Thoracic aorta (tissue), 2 donors: Measurements from ENCODE around the gene CD24. TPM values are rescaled to one million over a fixed set of nuclear protein-coding genes. Genes with fewer than 3 reads are reported as not detected.

Source experiments
- ATAC-seq: fragments of 150-250 bp; one replicate; pipeline ENCODE4 v1.8.0; 2017; ENCODE audit warnings: low read depth; ENCODE audit not compliant: insufficient number of reproducible peaks, low FRiP score
- DNase-seq: peaks from one replicate; pipeline ENCODE4 v3.0.0-alpha.2; 2020; ENCODE audit warnings: low spot score
- H3K27ac ChIP-seq, 2 donors: fragments of 200-600 bp; sonication (generic); 1 replicate in 1 of 2; 2 replicates in 1 of 2; pipeline ENCODE4 v1.5.1; 2016; ENCODE audit warnings: mild to moderate bottlenecking in 2 of 2, moderate library complexity in 2 of 2
- H3K27me3 ChIP-seq: fragments of 200-600 bp; sonication (generic); replicated peaks from 2 replicates; pipeline ENCODE4 v1.6.0; 2016; ENCODE audit warnings: mild to moderate bottlenecking; ENCODE audit not compliant: insufficient read depth
- H3K36me3 ChIP-seq: fragments of 200-600 bp; sonication (generic); one replicate; pipeline ENCODE4 v1.5.1; 2016
- H3K4me1 ChIP-seq, 2 donors: fragments of 200-600 bp; sonication (generic); 1 replicate in 1 of 2; 2 replicates in 1 of 2; pipeline versions ENCODE4 v1.5.1 to v1.6.0; 2016; ENCODE audit warnings: low read depth in 2 of 2, mild to moderate bottlenecking in 1 of 2; ENCODE audit not compliant: control insufficient read depth in 1 of 2
- H3K4me3 ChIP-seq: fragments of 200-600 bp; sonication (generic); 2 replicates; pipeline ENCODE4 v1.5.1; 2016; ENCODE audit warnings: mild to moderate bottlenecking
- H3K9me3 ChIP-seq: fragments of 200-600 bp; sonication (generic); 2 replicates; pipeline ENCODE4 v1.5.1; 2016
- total RNA-seq, 2 donors: library from RNA; depleted of rRNA; stranded (reverse); fragments of >200 nt; gene quantifications; one replicate each; pipeline versions ENCODE4 v1.1.0 to v1.2.3, GENCODE V29; 2016
- TF ChIP-seq, protein P1 (sequence below): fragments of 200-600 bp; sonication (generic); IDR thresholded peaks from one replicate; pipeline ENCODE4 v1.5.1; 2019; ENCODE audit warnings: antibody characterized with exemption

Gene CD24
- total RNA-seq, 2 donors from 2014 or later, result 0.95 to 6.6 TPM

DNA sequence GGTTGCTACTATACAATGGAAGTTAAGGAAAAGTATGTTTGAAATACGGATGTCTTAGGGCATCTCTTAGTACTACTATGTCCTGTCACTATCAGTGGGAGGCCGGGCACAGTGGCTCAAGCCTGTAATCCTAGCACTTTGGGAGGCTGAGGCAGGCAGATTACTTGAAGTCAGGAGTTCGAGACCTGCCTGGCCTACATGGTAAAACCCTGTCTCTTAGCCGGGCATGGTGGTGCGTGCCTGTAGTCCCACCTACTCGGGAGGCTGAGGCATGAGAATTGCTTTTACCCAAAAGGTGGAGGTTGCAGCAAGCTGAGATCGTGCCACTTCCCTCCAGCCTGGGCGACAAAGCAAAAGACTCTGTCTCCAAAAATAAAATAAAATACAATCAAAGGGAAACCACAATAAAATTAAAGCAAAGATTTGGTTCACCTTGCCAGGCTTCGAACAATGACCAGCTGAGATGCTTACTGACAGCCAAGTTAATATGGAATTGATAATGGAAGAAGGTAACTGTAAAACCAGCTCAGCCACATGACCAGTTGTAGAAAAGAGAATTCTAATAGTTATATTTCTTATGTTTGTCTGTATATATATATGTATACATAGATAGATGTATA is 6.5 kb downstream of the CD24 start:
- no peaks in the 10 kb centered on the region for H3K9me3 ChIP-seq
- ATAC-seq (no peak), DNase-seq (no peak)
- H3K27me3 ChIP-seq, result no peaks in the 10 kb centered on the region
- H3K4me3 ChIP-seq, result no peak overlapping the region
- H3K4me1 ChIP-seq, result no peaks in the 10 kb centered on the region
- TF ChIP-seq, protein P1, sequence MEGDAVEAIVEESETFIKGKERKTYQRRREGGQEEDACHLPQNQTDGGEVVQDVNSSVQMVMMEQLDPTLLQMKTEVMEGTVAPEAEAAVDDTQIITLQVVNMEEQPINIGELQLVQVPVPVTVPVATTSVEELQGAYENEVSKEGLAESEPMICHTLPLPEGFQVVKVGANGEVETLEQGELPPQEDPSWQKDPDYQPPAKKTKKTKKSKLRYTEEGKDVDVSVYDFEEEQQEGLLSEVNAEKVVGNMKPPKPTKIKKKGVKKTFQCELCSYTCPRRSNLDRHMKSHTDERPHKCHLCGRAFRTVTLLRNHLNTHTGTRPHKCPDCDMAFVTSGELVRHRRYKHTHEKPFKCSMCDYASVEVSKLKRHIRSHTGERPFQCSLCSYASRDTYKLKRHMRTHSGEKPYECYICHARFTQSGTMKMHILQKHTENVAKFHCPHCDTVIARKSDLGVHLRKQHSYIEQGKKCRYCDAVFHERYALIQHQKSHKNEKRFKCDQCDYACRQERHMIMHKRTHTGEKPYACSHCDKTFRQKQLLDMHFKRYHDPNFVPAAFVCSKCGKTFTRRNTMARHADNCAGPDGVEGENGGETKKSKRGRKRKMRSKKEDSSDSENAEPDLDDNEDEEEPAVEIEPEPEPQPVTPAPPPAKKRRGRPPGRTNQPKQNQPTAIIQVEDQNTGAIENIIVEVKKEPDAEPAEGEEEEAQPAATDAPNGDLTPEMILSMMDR, result no peak
- no peak overlapping the region for H3K27ac ChIP-seq
- H3K36me3 ChIP-seq, result no peaks in the 10 kb centered on the region

DNA sequence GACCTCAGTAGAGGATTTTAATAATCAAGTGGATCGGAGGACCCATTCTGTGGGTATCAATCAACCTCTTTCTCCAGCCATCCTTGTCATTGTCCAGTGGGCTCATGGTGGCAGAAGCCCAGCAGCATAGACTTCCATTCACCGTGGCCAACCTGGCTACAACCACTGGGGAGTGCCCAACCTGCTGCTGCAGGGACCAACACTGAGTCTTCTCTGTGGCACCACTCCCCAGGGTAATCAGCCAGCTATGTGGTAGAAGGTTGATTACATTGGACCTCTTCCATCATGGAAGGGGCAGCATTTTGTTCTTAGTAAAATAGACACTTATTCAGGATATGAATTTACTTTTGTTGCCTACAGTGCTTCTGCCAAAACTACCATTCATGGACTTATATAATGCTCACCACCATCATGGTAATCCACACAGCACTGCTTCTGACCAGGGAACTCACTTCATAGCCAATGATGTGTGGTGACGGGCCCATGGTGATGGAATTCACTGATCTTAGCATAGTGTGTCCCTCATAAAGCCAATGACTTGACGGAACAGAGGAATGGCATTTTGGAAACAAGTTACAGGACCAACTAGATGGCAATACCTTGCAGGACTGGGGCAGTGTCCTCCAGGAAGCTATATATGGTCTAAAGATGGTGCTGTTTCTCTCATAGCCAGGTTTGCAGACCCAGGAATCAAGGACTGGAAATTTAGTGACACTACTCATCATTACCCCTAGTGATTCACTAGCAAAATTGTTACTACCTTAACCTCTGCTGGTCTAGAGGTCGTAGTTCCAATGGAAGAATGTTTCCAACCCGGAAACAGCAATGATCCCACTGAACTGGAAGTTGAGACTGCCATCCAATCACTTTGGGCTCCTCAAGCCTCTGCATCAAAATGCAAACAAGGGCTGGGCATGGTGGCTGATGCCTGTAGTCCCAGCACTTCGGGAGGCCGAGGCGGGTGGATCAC is 7.6 kb downstream of the CD24 start:
- H3K36me3 ChIP-seq, result no peaks in the 10 kb centered on the region
- H3K27ac ChIP-seq, result no peak overlapping the region
- H3K4me1 ChIP-seq, result no peaks in the 10 kb centered on the region
- ATAC-seq (no peak), DNase-seq (no peak)
- no peak overlapping the region for H3K4me3 ChIP-seq
- no peaks in the 10 kb centered on the region for H3K27me3 ChIP-seq
- no peaks in the 10 kb centered on the region for H3K9me3 ChIP-seq
- TF ChIP-seq, protein P1, result no peak

DNA sequence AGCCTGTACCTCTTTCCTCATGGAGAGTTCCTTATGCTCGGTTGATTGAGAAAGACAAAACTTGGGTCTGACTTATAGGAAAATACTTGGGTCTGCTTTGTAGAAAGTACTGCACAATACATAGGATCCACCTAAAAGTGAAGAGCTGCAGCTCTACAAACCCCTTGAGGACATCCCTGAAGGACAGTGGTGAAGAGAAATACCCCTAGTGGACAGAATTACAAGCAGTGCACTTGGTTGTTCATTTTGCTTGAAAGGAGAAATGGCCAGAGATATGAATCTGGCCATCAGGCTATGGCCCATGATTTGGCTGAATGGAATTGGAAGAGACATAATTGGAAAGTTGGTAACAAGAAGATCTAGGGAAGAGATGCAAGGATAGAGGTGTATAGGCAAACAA is 8.3 kb downstream of the CD24 start:
- Histone ChIP-seq H3K9me3 (no peaks in the 10 kb centered on the region), H3K27me3 (no peaks in the 10 kb centered on the region), H3K27ac (no peak overlapping the region), H3K36me3 (no peaks in the 10 kb centered on the region), H3K4me3 (no peak overlapping the region), H3K4me1 (no peaks in the 10 kb centered on the region)
- ATAC-seq (no peak), DNase-seq (no peak)
- TF ChIP-seq, protein P1, result no peak

DNA sequence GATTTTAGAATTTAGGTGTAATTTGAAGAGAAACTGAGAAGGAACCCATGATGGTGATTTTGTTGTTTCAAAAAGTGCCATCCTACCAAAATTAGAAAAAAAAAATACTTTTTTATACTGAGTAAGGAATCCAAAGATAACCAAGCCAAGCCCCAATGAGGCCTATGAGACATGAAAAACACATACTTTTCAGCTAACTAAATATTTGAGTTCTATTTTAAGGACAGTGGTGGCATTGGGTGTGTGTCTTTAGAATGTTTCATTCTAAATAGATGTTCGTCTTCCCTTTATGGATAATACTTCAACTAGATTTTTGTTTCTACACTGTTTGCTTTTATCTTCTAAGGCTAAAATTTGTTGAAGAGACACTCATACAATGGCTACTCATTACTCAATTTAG is 9.6 kb downstream of the CD24 start:
- Histone ChIP-seq H3K9me3 (no peaks in the 10 kb centered on the region), H3K4me1 (no peaks in the 10 kb centered on the region), H3K27ac (no peak overlapping the region), H3K27me3 (no peaks in the 10 kb centered on the region), H3K36me3 (no peaks in the 10 kb centered on the region), H3K4me3 (no peak overlapping the region)
- TF ChIP-seq, protein P1, result no peak
- ATAC-seq, result no peak
- no peak for DNase-seq

DNA sequence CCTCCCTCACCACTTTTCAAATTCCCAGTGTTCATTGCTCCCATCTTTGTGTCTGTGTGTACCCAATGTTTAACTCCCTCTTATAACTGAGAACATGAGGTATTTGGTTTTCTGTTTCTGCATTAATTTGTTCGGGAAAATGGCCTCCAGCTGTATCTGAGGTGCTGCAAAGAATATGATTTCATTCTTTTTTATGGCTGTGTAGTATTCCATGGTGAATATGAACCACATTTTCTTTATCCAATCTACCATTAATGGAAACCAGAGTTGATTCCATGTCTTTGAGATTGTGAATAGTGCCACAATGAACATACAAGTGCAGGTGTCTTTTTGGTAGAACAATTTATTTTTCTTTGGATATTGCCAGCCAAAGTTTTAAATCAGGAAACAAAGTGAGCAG is 10.4 kb downstream of the CD24 start:
- DNase-seq (no peak), ATAC-seq (no peak)
- TF ChIP-seq, protein P1, result no peak
- no peaks in the 10 kb centered on the region for H3K4me1 ChIP-seq
- no peaks in the 10 kb centered on the region for H3K27me3 ChIP-seq
- no peak overlapping the region for H3K4me3 ChIP-seq
- H3K27ac ChIP-seq, result no peak overlapping the region
- no peaks in the 10 kb centered on the region for H3K36me3 ChIP-seq
- no peaks in the 10 kb centered on the region for H3K9me3 ChIP-seq
